ENCODE data around the gene SOX18. TPM values are rescaled to one million over a fixed set of nuclear protein-coding genes. Genes with fewer than 3 reads are reported as not detected.

The SOX18 gene
- total and polyA plus RNA-seq, 2 of the 13 experiments (the other 11 are each of a cell fraction or from before 2014, with no cell fraction given): 1.6 to 1.9 TPM

GRCh38 chr20:64069209-64069613, 19.8 kb upstream of the SOX18 start (continued):
- TF ChIP-seq, protein P1, sequence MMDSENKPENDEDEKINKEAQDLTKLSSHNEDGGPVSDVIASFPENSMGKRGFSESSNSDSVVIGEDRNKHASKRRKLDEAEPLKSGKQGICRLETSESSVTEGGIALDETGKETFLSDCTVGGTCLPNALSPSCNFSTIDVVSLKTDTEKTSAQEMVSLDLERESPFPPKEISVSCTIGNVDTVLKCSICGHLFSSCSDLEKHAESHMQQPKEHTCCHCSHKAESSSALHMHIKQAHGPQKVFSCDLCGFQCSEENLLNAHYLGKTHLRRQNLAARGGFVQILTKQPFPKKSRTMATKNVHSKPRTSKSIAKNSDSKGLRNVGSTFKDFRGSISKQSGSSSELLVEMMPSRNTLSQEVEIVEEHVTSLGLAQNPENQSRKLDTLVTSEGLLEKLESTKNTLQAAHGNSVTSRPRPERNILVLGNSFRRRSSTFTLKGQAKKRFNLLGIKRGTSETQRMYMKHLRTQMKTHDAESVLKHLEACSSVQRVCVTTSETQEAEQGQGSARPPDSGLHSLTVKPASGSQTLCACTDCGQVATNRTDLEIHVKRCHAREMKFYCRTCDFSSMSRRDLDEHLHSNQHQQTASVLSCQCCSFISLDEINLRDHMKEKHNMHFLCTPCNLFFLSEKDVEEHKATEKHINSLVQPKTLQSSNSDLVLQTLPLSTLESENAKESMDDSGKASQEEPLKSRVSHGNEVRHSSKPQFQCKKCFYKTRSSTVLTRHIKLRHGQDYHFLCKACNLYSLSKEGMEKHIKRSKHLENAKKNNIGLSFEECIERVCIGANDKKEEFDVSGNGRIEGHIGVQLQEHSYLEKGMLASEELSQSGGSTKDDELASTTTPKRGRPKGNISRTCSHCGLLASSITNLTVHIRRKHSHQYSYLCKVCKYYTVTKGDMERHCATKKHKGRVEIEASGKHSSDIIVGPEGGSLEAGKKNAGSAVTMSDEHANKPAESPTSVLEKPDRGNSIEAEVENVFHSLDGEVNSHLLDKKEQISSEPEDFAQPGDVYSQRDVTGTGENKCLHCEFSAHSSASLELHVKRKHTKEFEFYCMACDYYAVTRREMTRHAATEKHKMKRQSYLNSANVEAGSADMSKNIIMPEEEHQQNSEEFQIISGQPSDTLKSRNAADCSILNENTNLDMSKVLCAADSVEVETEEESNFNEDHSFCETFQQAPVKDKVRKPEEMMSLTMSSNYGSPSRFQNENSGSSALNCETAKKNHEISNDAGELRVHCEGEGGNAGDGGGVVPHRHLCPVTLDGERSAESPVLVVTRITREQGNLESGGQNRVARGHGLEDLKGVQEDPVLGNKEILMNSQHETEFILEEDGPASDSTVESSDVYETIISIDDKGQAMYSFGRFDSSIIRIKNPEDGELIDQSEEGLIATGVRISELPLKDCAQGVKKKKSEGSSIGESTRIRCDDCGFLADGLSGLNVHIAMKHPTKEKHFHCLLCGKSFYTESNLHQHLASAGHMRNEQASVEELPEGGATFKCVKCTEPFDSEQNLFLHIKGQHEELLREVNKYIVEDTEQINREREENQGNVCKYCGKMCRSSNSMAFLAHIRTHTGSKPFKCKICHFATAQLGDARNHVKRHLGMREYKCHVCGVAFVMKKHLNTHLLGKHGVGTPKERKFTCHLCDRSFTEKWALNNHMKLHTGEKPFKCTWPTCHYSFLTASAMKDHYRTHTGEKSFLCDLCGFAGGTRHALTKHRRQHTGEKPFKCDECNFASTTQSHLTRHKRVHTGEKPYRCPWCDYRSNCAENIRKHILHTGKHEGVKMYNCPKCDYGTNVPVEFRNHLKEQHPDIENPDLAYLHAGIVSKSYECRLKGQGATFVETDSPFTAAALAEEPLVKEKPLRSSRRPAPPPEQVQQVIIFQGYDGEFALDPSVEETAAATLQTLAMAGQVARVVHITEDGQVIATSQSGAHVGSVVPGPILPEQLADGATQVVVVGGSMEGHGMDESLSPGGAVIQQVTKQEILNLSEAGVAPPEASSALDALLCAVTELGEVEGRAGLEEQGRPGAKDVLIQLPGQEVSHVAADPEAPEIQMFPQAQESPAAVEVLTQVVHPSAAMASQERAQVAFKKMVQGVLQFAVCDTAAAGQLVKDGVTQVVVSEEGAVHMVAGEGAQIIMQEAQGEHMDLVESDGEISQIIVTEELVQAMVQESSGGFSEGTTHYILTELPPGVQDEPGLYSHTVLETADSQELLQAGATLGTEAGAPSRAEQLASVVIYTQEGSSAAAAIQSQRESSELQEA (CRISPR knock-in tag; IDR thresholded peaks at IDR 0.05; ENCODE audit: not compliant biosample characterization): peak; percentile 19
- TF ChIP-seq CREM (IDR thresholded peaks at IDR 0.05) (no peak), CREM (CRISPR knock-in tag; IDR thresholded peaks at IDR 0.05) (no peak), SOX13 (IDR thresholded peaks at IDR 0.05) (no peak), SOX13 (CRISPR knock-in tag; conservative IDR thresholded peaks at IDR 0.05 in 1 of 2, IDR thresholded peaks at IDR 0.05 in 1 of 2) (no peak), ZNF572 (CRISPR knock-in tag; IDR thresholded peaks at IDR 0.05) (0 out of 2 replicates have a peak, but pooled peaks have one; percentile 2), ZNF557 (CRISPR knock-in tag; IDR thresholded peaks at IDR 0.05) (no peak), HMGXB4 (CRISPR knock-in tag; IDR thresholded peaks at IDR 0.05; ENCODE audit: borderline replicate concordance in 1 of 2, low read depth in 1 of 2) (0 out of 4 replicates have a peak, but pooled peaks of 1 of the 2 experiments have one; percentile 3), ZNF891 (CRISPR knock-in tag; IDR thresholded peaks at IDR 0.05) (peak; percentile 15), ZNF263 (CRISPR knock-in tag; IDR thresholded peaks at IDR 0.05) (0 out of 2 replicates have a peak, but pooled peaks have one; percentile 2), ZNF552 (CRISPR knock-in tag; IDR thresholded peaks at IDR 0.05; ENCODE audit: borderline replicate concordance) (peak; percentile 63; the same call in 1 of the 2 replicates), ZNF574 (CRISPR knock-in tag; IDR thresholded peaks at IDR 0.05) (0 out of 2 replicates have a peak, but pooled peaks have one; percentile 3), HNRNPUL1 (IDR thresholded peaks at IDR 0.05; ENCODE audit: low read depth, low read length) (no peak), MEF2D (CRISPR knock-in tag; IDR thresholded peaks at IDR 0.05) (no peak), ZNF619 (CRISPR knock-in tag; IDR thresholded peaks at IDR 0.05) (no peak), RFXANK (CRISPR knock-in tag; IDR thresholded peaks at IDR 0.05) (no peak), HOXD1 (CRISPR knock-in tag; IDR thresholded peaks at IDR 0.05) (0 out of 2 replicates have a peak, but pooled peaks have one; percentile 18)

Measured in HepG2 (cell line).